ENCODE results near the gene LDAH.
A peak's percentile ranks its signal among the peaks of the same experiment; 100 is the strongest.

The LDAH gene

DNA sequence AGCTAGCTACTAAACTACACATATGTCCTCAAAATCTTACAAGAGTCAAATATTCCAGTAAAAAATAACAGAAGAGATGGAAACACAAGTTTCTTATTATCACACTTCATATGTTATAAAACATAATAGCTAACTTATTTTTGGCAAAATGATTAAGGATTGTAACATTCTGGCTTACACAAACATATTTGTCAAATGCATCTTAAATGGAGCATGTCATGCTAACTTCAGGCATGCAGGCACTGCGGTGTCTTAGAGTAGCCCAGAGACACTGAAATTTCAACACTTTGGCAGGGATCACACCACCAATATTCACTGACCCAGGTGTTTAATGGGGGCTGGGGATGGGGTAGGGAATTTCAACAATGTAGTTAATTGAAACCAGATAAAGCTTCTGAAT, 51.6 kb downstream of the LDAH start:
- DNase-seq, result no peak

DNA sequence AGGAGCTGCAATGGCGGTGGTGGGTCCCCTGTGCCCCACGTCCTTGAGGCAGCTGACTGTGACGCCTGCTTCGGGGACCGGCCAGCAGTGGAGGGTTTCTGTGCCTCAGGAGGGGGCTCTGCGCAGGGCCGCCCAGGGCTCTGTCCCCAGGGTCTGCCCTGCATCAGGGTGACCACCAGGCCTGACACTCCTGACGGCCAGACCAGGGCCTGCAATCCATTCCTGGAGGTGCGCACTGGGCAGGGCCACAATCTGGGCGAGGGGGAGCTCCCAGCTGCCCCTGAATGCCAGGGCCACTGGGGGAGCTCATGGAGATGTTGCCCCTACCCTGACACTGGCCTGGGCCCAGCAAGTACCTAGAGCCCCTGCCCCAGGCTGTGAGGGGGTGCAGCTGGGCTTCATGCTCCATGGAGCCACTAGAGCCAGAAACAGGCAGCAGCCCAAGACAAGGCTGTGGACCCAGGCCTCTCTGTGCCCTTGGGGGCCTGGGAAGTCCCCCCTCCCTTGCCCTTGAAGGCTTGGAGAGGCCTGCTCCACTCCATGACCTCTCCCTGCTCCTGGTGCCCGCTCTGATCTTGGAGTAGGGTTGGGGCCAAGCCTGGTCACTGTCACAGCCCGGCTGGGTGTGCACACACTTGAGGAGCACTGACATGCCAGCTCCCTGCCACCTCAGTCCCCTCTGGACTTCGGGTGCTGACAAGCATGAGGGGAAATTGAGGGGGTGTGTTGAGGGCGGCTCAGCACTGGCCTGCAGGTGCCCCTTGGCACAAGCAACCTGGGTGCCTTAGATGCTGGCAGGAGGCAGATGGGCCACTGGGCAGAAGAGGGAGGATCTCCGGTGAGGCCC, 55.9 kb downstream of the LDAH start:
- no peak for DNase-seq

DNA sequence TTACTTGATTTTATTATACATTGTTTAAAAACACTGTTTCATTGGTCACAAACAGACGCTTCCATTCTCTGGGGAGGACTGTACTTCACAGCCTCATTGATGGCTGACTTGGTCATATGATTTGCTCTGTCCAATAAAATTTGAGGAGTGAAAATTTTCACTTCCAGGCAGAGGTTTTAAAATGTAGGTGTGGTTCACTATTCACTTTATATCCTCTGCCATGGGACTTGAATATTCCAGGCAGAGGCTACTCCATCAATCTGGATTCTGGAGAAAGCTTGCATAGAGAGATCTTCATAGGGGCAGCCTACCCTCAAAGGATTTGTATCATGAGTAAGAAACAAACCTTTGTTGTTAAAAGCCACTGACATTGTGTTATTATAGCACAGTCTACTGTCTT, 56.7 kb downstream of the LDAH start:
- no peak for DNase-seq

DNA sequence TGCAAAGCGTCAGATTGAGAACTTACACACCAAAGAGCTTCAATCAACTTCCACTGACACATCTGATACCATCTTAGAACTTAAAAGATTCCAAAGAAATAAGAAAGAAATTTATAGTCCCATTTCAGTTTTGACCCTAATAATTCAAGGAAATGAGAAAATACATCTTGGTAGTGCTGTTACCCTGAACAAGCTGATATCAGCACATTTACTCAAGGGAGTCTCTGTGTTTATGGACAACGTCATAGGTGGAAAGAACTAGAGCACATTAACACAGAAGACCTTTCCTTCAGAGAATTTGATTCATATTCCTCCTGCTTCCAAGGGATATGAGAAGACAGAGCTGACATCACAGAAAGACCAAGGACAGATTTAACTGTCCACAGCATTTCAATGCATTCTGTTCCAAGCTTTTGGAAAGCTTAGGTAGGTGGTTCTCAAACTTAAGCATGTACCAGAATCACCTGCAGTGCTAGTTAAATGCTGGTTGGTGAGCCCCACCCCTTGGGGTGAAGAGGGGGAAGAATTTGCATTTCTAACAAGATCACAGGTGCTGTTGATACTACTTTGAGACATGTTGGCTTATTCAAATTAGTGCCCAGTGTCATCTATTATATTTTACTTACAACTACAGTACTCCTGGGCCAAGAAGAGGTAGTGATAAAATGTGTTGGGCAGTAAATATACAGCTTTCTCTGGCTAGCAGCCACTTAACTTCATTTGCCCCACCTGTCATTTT, 59.8 kb downstream of the LDAH start:
- DNase-seq, result no peak

GRCh38 chr2:20759487-20759886, 63.4 kb downstream of the LDAH start:
- DNase-seq, result no peak

DNA sequence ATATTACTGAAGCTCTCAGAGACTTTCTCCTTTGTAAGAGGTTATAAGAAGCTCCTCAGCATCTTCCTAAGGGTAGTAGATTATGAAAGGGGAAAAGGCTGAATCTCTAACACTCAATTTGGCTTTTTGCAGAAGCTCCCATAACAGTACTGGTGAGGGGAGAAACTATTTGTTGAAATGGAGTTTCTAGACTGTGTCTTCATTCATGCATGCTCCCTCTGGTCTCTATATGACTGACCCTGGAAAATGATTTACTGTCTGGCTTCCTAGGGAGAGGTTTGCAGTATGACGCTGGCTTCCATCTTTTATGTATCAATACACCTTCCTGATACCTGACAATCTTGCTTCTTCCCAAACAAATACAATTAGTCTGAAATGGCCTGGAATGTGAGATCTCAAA, 63.9 kb downstream of the LDAH start:
- no peak for DNase-seq

- DNase-seq, result no peak
Measured at GRCh38 chr2:20757405-20758090, 65.4 kb downstream of the LDAH start.

- DNase-seq, result peak; percentile 12
Measured at GRCh38 chr2:20755132-20755800, 67.6 kb downstream of the LDAH start.

DNA sequence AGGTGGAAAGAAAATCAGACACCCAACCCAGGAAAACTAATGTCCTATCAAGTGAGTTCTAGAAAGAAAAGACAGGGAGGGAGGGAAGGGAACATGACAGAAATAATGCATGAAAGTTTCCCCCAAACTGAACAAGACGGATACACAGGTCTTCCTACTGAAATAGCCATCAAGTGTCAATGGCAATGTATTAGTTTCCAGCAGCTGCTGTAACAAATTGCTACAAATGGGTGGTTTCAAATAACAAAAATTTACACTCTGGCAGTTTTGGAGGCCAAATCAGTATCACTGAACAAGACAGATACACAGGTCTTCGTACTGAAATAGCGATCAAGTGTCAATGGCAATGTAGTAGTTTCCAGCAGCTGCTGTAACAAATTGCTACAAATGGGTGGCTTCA, 70.6 kb downstream of the LDAH start:
- no peak for DNase-seq

- DNase-seq, result no peak
Measured at GRCh38 chr2:20747317-20747716, 75.6 kb downstream of the LDAH start.

GRCh38 chr2:20745924-20746555, 76.9 kb downstream of the LDAH start:
- DNase-seq, result no peak

GRCh38 chr2:20744366-20745335, 78.2 kb downstream of the LDAH start:
- DNase-seq, result no peak

GRCh38 chr2:20738772-20739171, 84.1 kb downstream of the LDAH start:
- DNase-seq, result no peak

DNA sequence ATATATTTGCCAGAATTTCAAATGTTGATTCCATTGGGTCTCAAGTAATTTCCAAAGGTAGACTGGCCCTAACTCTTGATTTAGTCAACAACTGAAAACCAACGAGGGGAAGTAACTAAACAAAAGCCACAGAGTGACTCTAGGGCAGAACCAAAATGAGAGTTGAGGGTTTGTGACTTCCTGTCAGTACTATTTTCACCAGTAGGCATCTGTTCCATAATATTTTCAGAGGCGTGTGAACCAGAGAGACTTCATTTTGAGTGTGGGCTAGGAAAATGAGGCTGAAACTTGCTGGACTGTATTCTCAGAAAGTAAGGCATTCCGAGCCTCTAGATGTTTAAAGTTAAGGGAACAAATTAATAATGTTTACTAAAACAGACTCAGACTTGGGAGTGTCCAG, 85.4 kb downstream of the LDAH start:
- peak; percentile 47 for DNase-seq

GRCh38 chr2:20728114-20728758, 94.7 kb downstream of the LDAH start:
- DNase-seq, result peak; percentile 50

DNA sequence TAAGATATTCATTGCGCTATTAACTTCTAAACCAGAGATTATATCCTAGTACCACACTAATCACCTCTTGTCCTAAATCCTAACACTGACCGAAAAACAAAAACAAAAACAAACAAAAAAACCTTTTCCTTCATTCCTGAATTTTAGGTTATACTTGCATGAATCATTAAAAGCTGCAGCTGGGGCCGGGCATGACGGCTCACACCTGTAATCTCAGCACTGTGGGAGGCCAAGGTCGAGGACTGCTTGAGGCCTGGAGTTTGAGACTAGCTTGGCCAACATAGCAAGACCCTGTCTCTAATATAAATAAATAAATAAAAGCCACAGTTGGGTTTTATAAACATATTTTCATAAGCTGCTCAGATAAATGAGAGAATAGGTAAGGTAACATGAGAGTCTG, 96.0 kb downstream of the LDAH start:
- no peak for DNase-seq

- no peak for DNase-seq
Measured at GRCh38 chr2:20725782-20726181, 97.1 kb downstream of the LDAH start.

- no peak for DNase-seq
Measured at GRCh38 chr2:20724500-20725053, 98.3 kb downstream of the LDAH start.

DNA sequence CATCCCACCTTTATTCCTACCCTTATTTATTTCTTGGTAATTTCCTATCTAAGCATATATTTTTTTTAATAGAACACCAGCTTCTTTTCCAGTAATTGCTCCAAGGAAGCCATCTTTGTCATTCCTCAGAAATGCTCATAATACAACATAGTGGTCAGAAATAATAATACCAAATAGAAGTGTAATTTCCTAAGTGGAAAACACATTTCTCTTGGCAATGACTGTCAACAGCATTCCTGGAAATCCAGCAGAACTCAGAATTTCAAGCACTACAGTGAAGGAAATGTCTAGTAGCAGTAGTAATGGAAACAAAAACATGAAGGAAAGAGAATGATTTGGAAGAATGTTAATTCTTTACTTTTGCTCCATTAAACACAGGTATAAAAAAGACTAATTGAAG, 99.4 kb downstream of the LDAH start:
- no peak for DNase-seq

- DNase-seq, result no peak
Measured at GRCh38 chr2:20722592-20723240, 100.2 kb downstream of the LDAH start.
